ENCODE results near the gene CFAP70. TPM values are rescaled to one million over a fixed set of nuclear protein-coding genes. Genes with fewer than 3 reads are reported as not detected.
"Not testable (repeated sequence)": the region's sequence is repeated elsewhere in the genome, so short reads cannot be mapped to it uniquely, and the experiment has no call there.

CFAP70 gene
- total RNA-seq, 1 experiment from 2014 or later: 0.39 TPM

DNA sequence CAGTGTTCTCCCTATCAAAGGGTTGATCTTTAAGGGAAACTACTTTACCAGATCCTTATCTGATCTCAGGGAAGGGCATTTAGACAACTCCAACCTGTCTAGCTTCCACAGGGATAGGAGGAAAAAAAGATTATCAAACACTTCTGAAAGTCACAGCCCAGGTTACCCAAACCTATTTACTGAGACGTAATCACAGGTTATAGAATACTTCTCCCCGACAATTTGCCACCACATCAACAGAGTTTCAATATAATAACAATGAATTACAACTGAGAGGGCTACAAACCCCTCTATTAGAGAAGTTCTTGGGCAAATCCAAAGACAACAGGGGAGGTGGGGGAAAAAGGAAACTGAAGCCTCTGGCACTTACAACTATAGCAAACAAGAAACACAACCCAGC lies 26.3 kb downstream of the CFAP70 start:
- Histone ChIP-seq H3K36me3 (ENCODE audit: control insufficient read depth, insufficient read depth, low read length) (no peaks in the 10 kb centered on the region), H3K4me3 (ENCODE audit: low read depth, low read length) (no peak overlapping the region), H3K4me1 (no peaks in the 10 kb centered on the region), H3K27me3 (replicated peaks; ENCODE audit: control insufficient read depth, insufficient read depth, low read length) (no peaks in the 10 kb centered on the region), H3K9me3 (no peaks in the 10 kb centered on the region)
- TF ChIP-seq, protein P1, sequence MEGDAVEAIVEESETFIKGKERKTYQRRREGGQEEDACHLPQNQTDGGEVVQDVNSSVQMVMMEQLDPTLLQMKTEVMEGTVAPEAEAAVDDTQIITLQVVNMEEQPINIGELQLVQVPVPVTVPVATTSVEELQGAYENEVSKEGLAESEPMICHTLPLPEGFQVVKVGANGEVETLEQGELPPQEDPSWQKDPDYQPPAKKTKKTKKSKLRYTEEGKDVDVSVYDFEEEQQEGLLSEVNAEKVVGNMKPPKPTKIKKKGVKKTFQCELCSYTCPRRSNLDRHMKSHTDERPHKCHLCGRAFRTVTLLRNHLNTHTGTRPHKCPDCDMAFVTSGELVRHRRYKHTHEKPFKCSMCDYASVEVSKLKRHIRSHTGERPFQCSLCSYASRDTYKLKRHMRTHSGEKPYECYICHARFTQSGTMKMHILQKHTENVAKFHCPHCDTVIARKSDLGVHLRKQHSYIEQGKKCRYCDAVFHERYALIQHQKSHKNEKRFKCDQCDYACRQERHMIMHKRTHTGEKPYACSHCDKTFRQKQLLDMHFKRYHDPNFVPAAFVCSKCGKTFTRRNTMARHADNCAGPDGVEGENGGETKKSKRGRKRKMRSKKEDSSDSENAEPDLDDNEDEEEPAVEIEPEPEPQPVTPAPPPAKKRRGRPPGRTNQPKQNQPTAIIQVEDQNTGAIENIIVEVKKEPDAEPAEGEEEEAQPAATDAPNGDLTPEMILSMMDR (IDR thresholded peaks at IDR 0.05; ENCODE audit: insufficient read depth in 1 of 2, low read depth in 1 of 2, low read length in 1 of 2, severe bottlenecking in 1 of 2, unreplicated experiment in 1 of 2): no peak
- POLR2A ChIA-PET: no interaction called here
- no peaks in the 10 kb centered on the region for H3K4me1 Mint-ChIP-seq (ENCODE audit: low read depth, unreplicated experiment)
- CTCF ChIA-PET: no interaction called here
- DNase-seq: no peak
- no peak overlapping the region for H3K27ac Mint-ChIP-seq (ENCODE audit: unreplicated experiment)
- no TSS peak for BruUV-seq (replicated peaks)
- no peaks in the 10 kb centered on the region for H3K9me3 Mint-ChIP-seq (ENCODE audit: unreplicated experiment)
- peaks cover 13% of the 10 kb centered on the region for H3K27me3 Mint-ChIP-seq (ENCODE audit: insufficient read depth, unreplicated experiment)
- H3K4me3 Mint-ChIP-seq (ENCODE audit: unreplicated experiment): no peak overlapping the region
- intact Hi-C loops (cut with micrococcal nuclease; ENCODE audit: unreplicated experiment): no loop called here
- H3K36me3 Mint-ChIP-seq (ENCODE audit: insufficient read depth, unreplicated experiment): no peaks in the 10 kb centered on the region

DNA sequence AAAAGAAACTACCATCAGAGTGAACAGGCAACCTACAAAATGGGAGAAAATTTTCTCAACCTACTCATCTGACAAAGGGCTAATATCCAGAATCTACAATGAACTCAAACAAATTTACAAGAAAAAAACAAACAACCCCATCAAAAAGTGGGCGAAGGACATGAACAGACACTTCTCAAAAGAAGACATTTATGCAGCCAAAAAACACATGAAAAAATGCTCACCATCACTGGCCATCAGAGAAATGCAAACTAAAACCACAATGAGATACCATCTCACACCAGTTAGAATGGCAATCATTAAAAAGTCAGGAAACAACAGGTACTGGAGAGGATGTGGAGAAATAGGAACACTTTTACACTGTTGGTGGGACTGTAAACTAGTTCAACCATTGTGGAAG lies 30.1 kb downstream of the CFAP70 start:
- H3K4me3 Mint-ChIP-seq (ENCODE audit: unreplicated experiment); H3K27me3 ChIP-seq (replicated peaks; ENCODE audit: control insufficient read depth, insufficient read depth, low read length); intact Hi-C loops (cut with micrococcal nuclease; ENCODE audit: unreplicated experiment); H3K4me3 ChIP-seq (ENCODE audit: low read depth, low read length); H3K4me1 ChIP-seq; CTCF ChIA-PET; H3K4me1 Mint-ChIP-seq (ENCODE audit: low read depth, unreplicated experiment); H3K36me3 ChIP-seq (ENCODE audit: control insufficient read depth, insufficient read depth, low read length); H3K9me3 Mint-ChIP-seq (ENCODE audit: unreplicated experiment); H3K36me3 Mint-ChIP-seq (ENCODE audit: insufficient read depth, unreplicated experiment); H3K27ac Mint-ChIP-seq (ENCODE audit: unreplicated experiment); BruUV-seq (replicated peaks); POLR2A ChIA-PET; H3K9me3 ChIP-seq; DNase-seq: not testable (repeated sequence)
- H3K27me3 Mint-ChIP-seq (ENCODE audit: insufficient read depth, unreplicated experiment): peaks cover 17% of the 10 kb centered on the region

DNA sequence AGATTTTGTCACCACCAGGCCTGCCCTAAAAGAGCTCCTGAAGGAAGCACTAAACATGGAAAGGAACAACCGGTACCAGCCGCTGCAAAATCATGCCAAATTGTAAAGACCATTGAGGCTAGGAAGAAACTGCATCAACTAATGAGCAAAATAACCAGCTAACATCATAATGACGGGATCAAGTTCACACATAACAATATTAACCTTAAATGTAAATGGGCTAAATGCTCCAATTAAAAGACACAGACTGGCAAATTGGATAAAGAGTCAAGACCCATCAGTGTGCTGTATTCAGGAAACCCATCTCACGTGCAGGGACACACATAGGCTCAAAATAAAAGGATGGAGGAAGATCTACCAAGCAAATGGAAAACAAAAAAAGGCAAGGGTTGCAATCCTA lies 33.4 kb downstream of the CFAP70 start:
- BruUV-seq (replicated peaks); CTCF ChIA-PET; DNase-seq; H3K36me3 ChIP-seq (ENCODE audit: control insufficient read depth, insufficient read depth, low read length); H3K9me3 ChIP-seq; H3K4me1 ChIP-seq; H3K4me1 Mint-ChIP-seq (ENCODE audit: low read depth, unreplicated experiment); H3K27ac Mint-ChIP-seq (ENCODE audit: unreplicated experiment); H3K36me3 Mint-ChIP-seq (ENCODE audit: insufficient read depth, unreplicated experiment); H3K4me3 Mint-ChIP-seq (ENCODE audit: unreplicated experiment); intact Hi-C loops (cut with micrococcal nuclease; ENCODE audit: unreplicated experiment); H3K4me3 ChIP-seq (ENCODE audit: low read depth, low read length); POLR2A ChIA-PET; H3K27me3 ChIP-seq (replicated peaks; ENCODE audit: control insufficient read depth, insufficient read depth, low read length); H3K27me3 Mint-ChIP-seq (ENCODE audit: insufficient read depth, unreplicated experiment): not testable (repeated sequence)
- H3K9me3 Mint-ChIP-seq (ENCODE audit: unreplicated experiment): peaks cover 13% of the 10 kb centered on the region

DNA sequence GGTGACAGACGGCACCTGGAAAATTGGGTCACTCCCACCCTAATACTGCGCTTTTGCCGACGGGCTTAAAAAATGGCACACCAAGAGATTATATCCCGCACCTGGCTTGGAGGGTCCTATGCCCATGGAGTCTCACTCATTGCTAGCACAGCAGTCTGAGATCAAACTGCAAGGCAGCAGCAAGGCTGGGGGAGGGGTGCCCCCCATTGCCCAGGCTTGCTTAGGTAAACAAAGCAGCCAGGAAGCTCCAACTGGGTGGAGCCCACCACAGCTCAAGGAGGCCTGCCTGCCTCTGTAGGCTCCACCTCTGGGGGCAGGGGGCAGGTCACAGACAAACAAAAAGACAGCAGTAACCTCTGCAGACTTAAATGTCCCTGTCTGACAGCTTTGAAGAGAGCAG lies 35.1 kb downstream of the CFAP70 start:
- H3K4me1 ChIP-seq; H3K4me3 ChIP-seq (ENCODE audit: low read depth, low read length); BruUV-seq (replicated peaks); intact Hi-C loops (cut with micrococcal nuclease; ENCODE audit: unreplicated experiment); CTCF ChIA-PET; POLR2A ChIA-PET; H3K27ac Mint-ChIP-seq (ENCODE audit: unreplicated experiment); H3K27me3 Mint-ChIP-seq (ENCODE audit: insufficient read depth, unreplicated experiment); DNase-seq; H3K4me3 Mint-ChIP-seq (ENCODE audit: unreplicated experiment); H3K27me3 ChIP-seq (replicated peaks; ENCODE audit: control insufficient read depth, insufficient read depth, low read length); H3K4me1 Mint-ChIP-seq (ENCODE audit: low read depth, unreplicated experiment); H3K36me3 Mint-ChIP-seq (ENCODE audit: insufficient read depth, unreplicated experiment); H3K36me3 ChIP-seq (ENCODE audit: control insufficient read depth, insufficient read depth, low read length): not testable (repeated sequence)
- H3K9me3 ChIP-seq: peaks cover 11% of the 10 kb centered on the region
- H3K9me3 Mint-ChIP-seq (ENCODE audit: unreplicated experiment): peaks cover 13% of the 10 kb centered on the region
